Measurements from ENCODE around the gene CDC6.

DNA sequence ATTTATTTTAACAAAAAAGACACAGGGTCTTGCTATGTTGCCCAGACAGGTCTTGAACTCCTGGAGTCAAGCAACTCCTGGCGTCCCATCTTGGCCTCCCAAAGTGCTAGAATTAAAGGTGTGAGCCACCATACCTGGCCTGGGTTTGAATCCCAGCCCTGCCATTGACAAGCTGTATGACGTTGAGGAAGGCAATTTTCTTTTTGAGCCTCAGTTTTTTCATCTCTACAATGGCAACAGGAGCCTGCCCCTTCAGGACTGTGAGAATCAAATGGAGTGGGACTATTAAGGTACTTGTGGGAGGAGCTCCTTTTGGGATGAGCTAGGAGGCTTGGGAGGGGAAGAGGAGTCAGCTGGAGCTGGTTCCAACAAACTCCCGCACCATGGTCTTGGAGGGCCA lies 27.5 kb downstream of the CDC6 start:
- TF ChIP-seq, protein P1, sequence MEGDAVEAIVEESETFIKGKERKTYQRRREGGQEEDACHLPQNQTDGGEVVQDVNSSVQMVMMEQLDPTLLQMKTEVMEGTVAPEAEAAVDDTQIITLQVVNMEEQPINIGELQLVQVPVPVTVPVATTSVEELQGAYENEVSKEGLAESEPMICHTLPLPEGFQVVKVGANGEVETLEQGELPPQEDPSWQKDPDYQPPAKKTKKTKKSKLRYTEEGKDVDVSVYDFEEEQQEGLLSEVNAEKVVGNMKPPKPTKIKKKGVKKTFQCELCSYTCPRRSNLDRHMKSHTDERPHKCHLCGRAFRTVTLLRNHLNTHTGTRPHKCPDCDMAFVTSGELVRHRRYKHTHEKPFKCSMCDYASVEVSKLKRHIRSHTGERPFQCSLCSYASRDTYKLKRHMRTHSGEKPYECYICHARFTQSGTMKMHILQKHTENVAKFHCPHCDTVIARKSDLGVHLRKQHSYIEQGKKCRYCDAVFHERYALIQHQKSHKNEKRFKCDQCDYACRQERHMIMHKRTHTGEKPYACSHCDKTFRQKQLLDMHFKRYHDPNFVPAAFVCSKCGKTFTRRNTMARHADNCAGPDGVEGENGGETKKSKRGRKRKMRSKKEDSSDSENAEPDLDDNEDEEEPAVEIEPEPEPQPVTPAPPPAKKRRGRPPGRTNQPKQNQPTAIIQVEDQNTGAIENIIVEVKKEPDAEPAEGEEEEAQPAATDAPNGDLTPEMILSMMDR (IDR thresholded peaks at IDR 0.05), result no peak
- no peak for TF ChIP-seq POLR2A (IDR thresholded peaks at IDR 0.05)
